Upper lobe of right lung (tissue), 1 donor: ENCODE results near the gene GPR18. TPM values are rescaled to one million over a fixed set of nuclear protein-coding genes. Genes with fewer than 3 reads are reported as not detected.

Experiments used
- ATAC-seq: fragments of 200-7000 bp; cut with Tn5 transposase; one replicate; pipeline ENCODE4 v1.9.1; 2020; ENCODE audit warnings: mild to moderate bottlenecking, moderate library complexity
- DNase-seq: peaks from one replicate; pipeline ENCODE4 v3.0.0-alpha.2; 2020
- H3K27ac ChIP-seq: fragments of 200-600 bp; one replicate; pipeline ENCODE4 v1.8.0; 2022
- H3K27me3 ChIP-seq: fragments of 200-600 bp; one replicate; pipeline ENCODE4 v1.8.0; 2022; ENCODE audit warnings: mild to moderate bottlenecking
- H3K36me3 ChIP-seq: fragments of 200-600 bp; one replicate; pipeline ENCODE4 v1.8.0; 2022
- H3K4me1 ChIP-seq: fragments of 200-600 bp; one replicate; pipeline ENCODE4 v1.8.0; 2022
- H3K4me3 ChIP-seq: fragments of 200-600 bp; one replicate; pipeline ENCODE4 v1.8.0; 2022; ENCODE audit warnings: mild to moderate bottlenecking
- H3K9me3 ChIP-seq: fragments of 200-600 bp; one replicate; pipeline ENCODE4 v1.8.0; 2022
- CTCF ChIP-seq: fragments of 200-600 bp; IDR thresholded peaks from one replicate; pipeline ENCODE4 v1.8.0; 2022; ENCODE audit warnings: antibody characterized with exemption
- intact Hi-C: fragments of 100-400 bp; cut with DNase I; formaldehyde crosslinking; loops from one replicate; pipeline ENCODE4 v1.11.0; 2022
- total RNA-seq: library from RNA; stranded (reverse); fragmentation: NEBNext Ultra II Directional; extraction: Animal tissue kit (Norgen Biotek cat#: 25700); gene quantifications from one replicate; pipeline ENCODE4 v1.2.1, GENCODE V29; 2021
- donor health status: DM: no; HTN: yes; CAD: no; lungs with severe emphysema.

The GPR18 gene
- total RNA-seq, 1 donor from 2014 or later, result 0.58 TPM

GRCh38 chr13:99271249-99271648, 13.1 kb upstream of the GPR18 start:
- no peak for ATAC-seq
- Histone ChIP-seq H3K27me3 (no peaks in the 10 kb centered on the region), H3K4me1 (no peaks in the 10 kb centered on the region), H3K27ac (peak overlapping the region; percentile 15), H3K36me3 (no peaks in the 10 kb centered on the region), H3K9me3 (no peaks in the 10 kb centered on the region), H3K4me3 (no peak overlapping the region)
- TF ChIP-seq CTCF, result no peak
- intact Hi-C loops, result loop anchor here (10.0 kb wide), 1 partner anchor 164 kb away; no protein-coding TSS in a partner anchor
- DNase-seq, result no peak

- no peak overlapping the region for H3K27ac ChIP-seq
- intact Hi-C loops, result loop anchor here (10.0 kb wide), 1 partner anchor 164 kb away; no protein-coding TSS in a partner anchor
- H3K4me3 ChIP-seq, result no peak overlapping the region
- no peaks in the 10 kb centered on the region for H3K9me3 ChIP-seq
- H3K4me1 ChIP-seq, result no peaks in the 10 kb centered on the region
- TF ChIP-seq CTCF, result no peak
- no peak for ATAC-seq
- no peaks in the 10 kb centered on the region for H3K36me3 ChIP-seq
- H3K27me3 ChIP-seq, result no peaks in the 10 kb centered on the region
- no peak for DNase-seq
These were observed 12.3 kb upstream of the GPR18 start for GRCh38 chr13:99270518-99270917.

- DNase-seq, result no peak
These were observed 11.6 kb upstream of the GPR18 start for GRCh38 chr13:99269627-99270241.

GRCh38 chr13:99268822-99269221, 10.6 kb upstream of the GPR18 start:
- TF ChIP-seq CTCF, result no peak
- Histone ChIP-seq H3K9me3 (no peaks in the 10 kb centered on the region), H3K27me3 (no peaks in the 10 kb centered on the region), H3K4me3 (no peak overlapping the region), H3K4me1 (no peaks in the 10 kb centered on the region), H3K36me3 (no peaks in the 10 kb centered on the region), H3K27ac (no peak overlapping the region)
- intact Hi-C loops, result no loop called here
- ATAC-seq (no peak), DNase-seq (no peak)

More at GRCh38 chr13:99269627-99270241, 11.6 kb upstream of the GPR18 start:
- no peaks in the 10 kb centered on the region for H3K9me3 ChIP-seq
- H3K27me3 ChIP-seq, result no peaks in the 10 kb centered on the region
- no peaks in the 10 kb centered on the region for H3K36me3 ChIP-seq
- no peak overlapping the region for H3K4me3 ChIP-seq
- peak; percentile 87 for ATAC-seq
- no peaks in the 10 kb centered on the region for H3K4me1 ChIP-seq
- H3K27ac ChIP-seq, result no peak overlapping the region
- TF ChIP-seq CTCF, result peak; percentile 71
- intact Hi-C loops, result loop anchor here (10.0 kb wide), 1 partner anchor 165 kb away; no protein-coding TSS in a partner anchor

- no peaks in the 10 kb centered on the region for H3K4me1 ChIP-seq
- TF ChIP-seq CTCF, result no peak
- DNase-seq (no peak), ATAC-seq (no peak)
- H3K36me3 ChIP-seq, result no peaks in the 10 kb centered on the region
- no peaks in the 10 kb centered on the region for H3K27me3 ChIP-seq
- no peak overlapping the region for H3K27ac ChIP-seq
- intact Hi-C loops, result no loop called here
- H3K9me3 ChIP-seq, result no peaks in the 10 kb centered on the region
- no peak overlapping the region for H3K4me3 ChIP-seq
These were observed 9.7 kb upstream of the GPR18 start for GRCh38 chr13:99267927-99268326.
